Hematopoietic multipotent progenitor cell treated with erythropoietin and hydrocortisone succinate and interleukin-3 and kit ligand, for 6 days (in vitro differentiated cells): ENCODE measurements around the gene AGAP1.

Source experiments
- DNase-seq: peaks from one replicate; pipeline ENCODE4 v3.0.0-alpha.2; 2015

The AGAP1 gene

DNA sequence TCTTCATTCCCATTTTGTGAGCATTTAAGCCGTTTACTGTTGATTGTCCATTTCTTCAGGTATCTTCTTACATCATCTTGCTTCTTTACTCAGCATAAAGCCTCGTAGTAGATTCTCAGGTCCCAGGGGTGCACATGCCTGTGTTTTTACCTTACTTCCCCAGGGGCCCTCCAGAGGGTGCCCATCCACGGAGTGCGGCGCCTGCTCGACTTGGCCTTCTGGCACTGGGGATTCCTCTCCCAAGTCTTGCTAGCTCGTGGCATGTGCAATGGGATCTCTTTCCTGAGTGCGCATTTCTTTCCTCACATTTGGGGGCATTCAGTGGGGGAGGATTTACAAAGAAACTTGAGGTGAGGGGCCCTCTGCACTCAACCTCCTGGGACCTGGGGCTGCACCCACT, 148.1 kb downstream of the AGAP1 start:
- no peak for DNase-seq

- DNase-seq = peak; percentile 18
Observed at GRCh38 chr2:235642446-235643098, 148.7 kb downstream of the AGAP1 start.

- DNase-seq = peak; percentile 56
Observed at GRCh38 chr2:235643680-235644511, 150.1 kb downstream of the AGAP1 start.

GRCh38 chr2:235647264-235647663, 153.4 kb downstream of the AGAP1 start:
- no peak for DNase-seq

DNA sequence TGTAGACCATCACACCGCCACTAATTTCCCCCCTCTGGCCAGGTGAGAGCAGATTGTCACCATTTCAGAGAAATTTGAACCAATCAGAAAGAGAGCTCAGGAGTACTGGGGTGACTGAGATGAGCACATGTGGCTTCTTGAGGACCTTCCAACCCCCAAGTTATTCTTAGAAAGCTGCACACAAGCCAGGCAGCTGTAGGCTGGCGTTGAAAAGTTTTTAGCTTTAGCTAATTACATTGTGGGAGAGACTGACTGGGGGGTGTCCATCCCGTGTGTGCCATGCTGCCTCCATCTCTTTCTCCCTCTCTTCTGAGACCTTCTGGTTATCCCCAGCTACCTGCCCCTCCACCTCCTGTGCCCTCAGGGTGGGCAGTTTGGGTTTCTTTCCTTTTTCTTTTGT, 154.0 kb downstream of the AGAP1 start:
- no peak for DNase-seq

GRCh38 chr2:235649418-235649817, 155.6 kb downstream of the AGAP1 start:
- no peak for DNase-seq

- no peak for DNase-seq
Observed at GRCh38 chr2:235651643-235652042, 157.8 kb downstream of the AGAP1 start.

- no peak for DNase-seq
Observed at GRCh38 chr2:235654103-235654813, 160.4 kb downstream of the AGAP1 start.

DNA sequence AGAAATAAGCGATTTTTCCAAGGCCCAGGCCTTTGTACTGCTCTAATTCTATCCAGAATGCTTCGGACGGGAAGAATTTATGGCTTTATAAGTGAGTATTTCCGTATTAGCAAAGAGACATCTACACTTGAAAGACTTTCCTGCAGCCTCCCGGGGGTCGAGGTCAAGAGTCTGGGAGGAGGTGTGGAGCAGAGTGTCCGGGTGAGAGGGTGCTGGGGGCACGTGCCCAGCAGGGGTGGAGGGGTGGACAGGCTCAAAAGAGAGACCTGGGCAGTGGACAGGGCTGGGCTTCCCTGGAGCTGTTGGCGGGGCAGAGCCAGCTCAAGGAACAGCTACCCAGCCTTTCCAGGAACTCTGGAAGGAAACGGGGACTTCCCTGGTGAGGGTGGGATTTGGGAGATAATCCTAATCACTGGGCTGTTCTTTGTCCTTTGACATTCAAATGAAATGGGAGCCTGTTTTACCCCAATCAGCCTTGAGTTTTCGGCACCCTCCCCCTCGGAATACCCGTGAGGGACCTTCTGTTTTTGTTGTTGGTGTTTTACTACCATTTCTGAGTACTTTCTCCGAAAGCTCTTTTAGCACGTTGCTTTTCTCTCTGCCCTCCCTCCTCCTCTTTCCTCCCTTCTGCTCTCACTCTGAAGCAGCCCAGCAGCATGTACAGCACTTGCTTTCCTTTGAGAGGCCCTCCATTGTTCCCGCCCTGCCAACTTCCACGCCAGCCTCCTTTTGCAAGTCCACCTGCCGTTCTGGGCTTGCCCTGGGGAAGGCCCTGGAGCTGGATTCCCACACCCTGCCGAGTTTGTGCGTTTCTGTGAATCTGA, 164.7 kb downstream of the AGAP1 start:
- DNase-seq = no peak

GRCh38 chr2:235659767-235660322, 166.0 kb downstream of the AGAP1 start:
- no peak for DNase-seq

DNA sequence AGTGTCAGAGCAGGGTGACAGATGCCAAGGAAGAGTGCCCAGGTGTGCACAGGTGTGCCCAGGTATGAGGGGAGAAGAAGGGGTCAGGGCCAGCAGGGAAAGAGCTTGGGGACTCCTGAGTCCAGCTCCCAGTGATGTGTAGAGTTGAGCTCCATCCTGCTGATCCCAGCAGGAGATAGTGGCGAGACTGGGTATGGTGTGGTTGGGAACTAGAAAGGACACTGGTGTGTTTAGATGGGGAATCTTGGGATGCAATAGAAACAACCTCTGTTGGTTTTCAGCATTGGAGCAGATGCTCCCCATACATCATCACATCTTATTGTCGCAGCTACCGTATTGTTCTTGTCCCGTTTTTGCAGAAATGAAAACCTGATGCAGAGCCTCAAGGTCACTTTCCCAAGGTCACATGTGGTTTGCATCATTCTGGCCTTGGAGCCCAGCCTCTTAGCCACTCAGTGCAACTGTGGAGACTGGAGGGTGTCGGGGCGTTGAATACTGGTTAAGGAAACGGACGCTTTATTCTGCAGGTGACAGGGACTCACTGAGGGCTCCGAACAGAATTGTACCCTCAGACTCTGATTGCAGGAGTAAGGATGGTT, 166.7 kb downstream of the AGAP1 start:
- no peak for DNase-seq

DNA sequence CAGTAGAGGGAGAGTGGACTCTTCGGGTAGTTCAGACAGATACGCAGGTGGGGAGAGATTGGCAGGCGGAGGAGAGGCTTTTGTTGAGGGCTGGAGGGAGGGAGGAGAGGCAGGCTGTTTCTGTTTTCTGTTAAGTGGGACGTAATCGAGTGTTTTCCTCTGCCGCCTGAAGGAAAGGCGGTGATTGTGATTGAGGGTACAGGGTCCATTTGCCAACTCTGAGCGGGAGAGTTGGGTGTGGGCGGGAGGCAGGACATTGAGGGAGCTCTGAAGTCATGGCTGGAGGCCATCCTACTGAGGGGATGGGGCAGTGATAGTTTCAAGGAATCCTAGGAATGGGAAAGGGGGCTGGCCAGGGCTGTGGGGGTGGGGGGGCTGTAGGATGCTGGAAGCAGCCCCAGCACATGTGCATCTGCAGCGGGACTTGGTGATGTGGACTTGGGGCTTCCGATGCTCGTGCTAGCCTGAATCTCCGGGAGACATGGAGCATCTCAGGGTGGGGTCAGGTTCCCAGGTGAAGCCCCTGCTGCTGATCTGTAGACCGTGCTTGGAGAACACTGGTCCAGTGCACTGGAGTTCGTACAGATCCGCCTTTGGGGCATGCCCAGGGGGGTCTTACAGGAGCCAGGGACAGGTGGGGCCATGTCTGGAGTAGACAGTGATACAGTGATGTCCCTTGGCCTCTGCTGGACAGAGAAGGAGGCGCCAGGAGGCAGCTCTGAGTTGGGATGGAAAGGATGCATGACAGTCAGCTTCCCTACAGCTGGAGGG, 167.5 kb downstream of the AGAP1 start:
- no peak for DNase-seq

- DNase-seq = no peak
Observed at GRCh38 chr2:235661952-235662351, 168.1 kb downstream of the AGAP1 start.

- DNase-seq = no peak
Observed at GRCh38 chr2:235663875-235664274, 170.0 kb downstream of the AGAP1 start.

GRCh38 chr2:235665661-235666212, 171.9 kb downstream of the AGAP1 start:
- no peak for DNase-seq

GRCh38 chr2:235666213-235666781, 172.5 kb downstream of the AGAP1 start:
- DNase-seq = peak; percentile 37

DNA sequence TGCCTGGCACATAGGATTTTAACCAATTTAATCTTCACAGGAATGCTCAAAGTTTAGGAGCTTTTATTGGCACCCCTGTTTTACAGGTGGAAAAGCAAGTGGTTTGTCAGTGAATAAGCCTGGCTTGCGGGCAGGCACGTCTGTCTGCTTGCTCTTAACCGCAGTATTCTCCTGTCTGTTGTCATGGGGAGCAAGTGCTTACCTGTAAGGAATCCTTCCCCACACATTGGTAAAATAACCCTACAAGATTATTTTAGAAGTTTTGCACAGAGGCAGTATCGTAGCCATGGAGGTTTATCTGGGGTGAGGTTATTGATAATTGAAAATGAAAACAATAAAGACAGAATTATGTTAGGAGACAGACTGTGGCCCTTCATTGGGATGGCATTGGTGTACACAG, 174.9 kb downstream of the AGAP1 start:
- DNase-seq = no peak

GRCh38 chr2:235669269-235669831, 175.5 kb downstream of the AGAP1 start:
- DNase-seq = peak; percentile 55

DNA sequence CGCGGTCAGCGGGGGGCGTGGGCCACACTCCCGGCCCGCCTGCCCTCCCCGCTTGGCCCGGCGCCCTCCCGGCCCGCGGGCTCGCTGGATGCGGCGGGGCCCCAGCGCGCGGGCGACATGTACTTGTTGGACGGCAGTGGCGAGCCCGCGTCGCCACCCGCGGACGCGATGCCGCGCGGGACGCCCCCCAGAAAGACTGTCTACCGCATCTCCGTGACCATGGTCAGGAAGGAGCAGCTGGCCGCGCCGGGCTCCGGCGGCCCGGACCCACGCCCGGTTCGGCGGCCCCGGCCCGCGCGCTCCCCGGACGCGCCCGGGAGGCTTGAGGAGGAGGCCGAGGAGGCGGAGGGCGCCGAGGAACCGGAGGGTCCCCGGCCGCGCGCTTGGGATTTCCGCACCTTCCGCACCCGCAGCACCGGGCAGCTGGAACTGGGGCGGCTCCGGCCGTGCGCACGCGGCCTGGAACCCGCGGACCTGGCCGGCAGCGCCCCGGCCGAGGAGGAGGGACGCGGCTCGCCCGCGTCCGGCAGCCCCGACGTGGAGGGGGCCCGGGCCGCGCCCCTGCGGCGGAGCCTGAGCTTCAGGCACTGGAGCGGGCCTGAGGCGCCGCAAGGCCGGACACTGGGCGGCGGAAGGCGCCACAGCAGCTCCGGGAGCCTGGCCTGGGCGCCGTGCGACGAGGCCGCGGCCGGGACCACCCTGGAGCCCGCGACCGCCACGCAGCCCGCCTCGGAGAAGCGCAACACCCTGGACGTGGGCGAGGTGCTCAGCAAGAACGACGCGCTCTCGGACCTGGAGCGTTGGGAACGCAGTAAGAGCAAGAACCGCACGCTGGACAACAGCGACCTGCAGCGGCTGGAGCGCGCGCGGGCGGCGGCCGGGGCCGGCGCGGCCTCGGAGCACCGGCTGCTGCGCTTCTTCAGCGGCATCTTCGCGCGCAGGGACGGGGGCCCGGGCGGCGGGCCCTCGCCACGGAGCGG, 176.4 kb downstream of the AGAP1 start:
- DNase-seq = peak; percentile 28
